CD14-positive monocyte (primary cell): Measurements from ENCODE around the gene FBXW7. TPM values are rescaled to one million over a fixed set of nuclear protein-coding genes. Genes with fewer than 3 reads are reported as not detected.

Source experiments
- DNase-seq, 3 donors: peaks; one replicate each; pipeline ENCODE4 v3.0.0-alpha.2; 2011 to 2022
- H2AFZ ChIP-seq: 2 replicates; pipeline ENCODE4 v1.6.0; 2012; ENCODE audit warnings: mild to moderate bottlenecking, low read depth, low read length, inconsistent platforms; ENCODE audit not compliant: insufficient read depth, poor library complexity, severe bottlenecking
- H3K27ac ChIP-seq, 2 donors: 1 replicate in 1 of 2; 2 replicates in 1 of 2; pipeline ENCODE4 v1.5.1; 2012 to 2013; ENCODE audit warnings: low read length in 2 of 2, control low read depth in 1 of 2, inconsistent platforms in 1 of 2, low read depth in 1 of 2, mild to moderate bottlenecking in 1 of 2
- H3K27me3 ChIP-seq, 2 donors: one replicate each; pipeline versions ENCODE4 v1.6.0 to v1.6.1; 2011 to 2013; ENCODE audit warnings: low read length in 2 of 2; ENCODE audit not compliant: control insufficient read depth in 2 of 2, insufficient read depth in 2 of 2
- H3K36me3 ChIP-seq, 2 donors: replicated peaks in 1 of 2; 1 replicate in 1 of 2; 2 replicates in 1 of 2; pipeline versions ENCODE4 v1.5.1 to v1.6.1; 2012 to 2013; ENCODE audit warnings: low read length in 2 of 2, control low read depth in 1 of 2, inconsistent platforms in 1 of 2, mild to moderate bottlenecking in 1 of 2; ENCODE audit not compliant: insufficient read depth in 2 of 2, control insufficient read depth in 1 of 2
- H3K4me1 ChIP-seq, 2 donors: 1 replicate in 1 of 2; 2 replicates in 1 of 2; pipeline versions ENCODE4 v1.5.1 to v1.6.1; 2012 to 2013; ENCODE audit warnings: low read length in 2 of 2, control low read depth in 1 of 2, inconsistent platforms in 1 of 2, mild to moderate bottlenecking in 1 of 2, moderate library complexity in 1 of 2; ENCODE audit not compliant: insufficient read depth in 2 of 2, control insufficient read depth in 1 of 2
- H3K4me2 ChIP-seq: replicated peaks from 2 replicates; pipeline ENCODE3; 2012; ENCODE audit warnings: low read length, moderate library complexity, mild to moderate bottlenecking; ENCODE audit not compliant: poor library complexity, severe bottlenecking; ENCODE audit errors: extremely low read depth
- H3K4me3 ChIP-seq, 3 experiments: fragments of 200-600 bp in 1 of 3; sonication (generic) in 1 of 3; replicated peaks in 1 of 3; 1 replicate in 2 of 3; 2 replicates in 1 of 3; pipeline ENCODE4 v1.5.1; 2011 to 2013; ENCODE audit warnings: low read length in 3 of 3, mild to moderate bottlenecking in 3 of 3, control low read depth in 2 of 3, low read depth in 2 of 3, inconsistent platforms in 1 of 3, moderate library complexity in 1 of 3
- H3K79me2 ChIP-seq: 2 replicates; pipeline ENCODE4 v1.6.0; 2012; ENCODE audit warnings: mild to moderate bottlenecking, control low read depth, inconsistent platforms, low read length, moderate library complexity; ENCODE audit not compliant: insufficient read depth
- H3K9ac ChIP-seq: 2 replicates; pipeline ENCODE4 v1.6.0; 2017; ENCODE audit warnings: low read length, mild to moderate bottlenecking; ENCODE audit not compliant: insufficient read depth, poor library complexity, severe bottlenecking
- H3K9me3 ChIP-seq, 2 donors: replicated peaks in 1 of 2; 1 replicate in 1 of 2; 2 replicates in 1 of 2; pipeline versions ENCODE4 v1.5.1 to v1.6.1; 2012 to 2013; ENCODE audit warnings: low read length in 2 of 2, control low read depth in 1 of 2; ENCODE audit not compliant: control insufficient read depth in 1 of 2, insufficient read depth in 1 of 2
- H4K20me1 ChIP-seq: 2 replicates; pipeline ENCODE4 v1.6.0; 2012; ENCODE audit warnings: mild to moderate bottlenecking, low read length, control low read depth, moderate library complexity; ENCODE audit not compliant: insufficient read depth
- H3K27ac Mint-ChIP-seq, 7 donors: one replicate each; pipeline ENCODE4 v1.8.0; 2020; ENCODE audit warnings: mild to moderate bottlenecking in 7 of 7, mixed read lengths in 7 of 7, moderate library complexity in 6 of 7, inconsistent platforms in 2 of 7
- H3K27me3 Mint-ChIP-seq, 3 donors: one replicate each; pipeline ENCODE4 v1.8.0; 2021 to 2022; ENCODE audit warnings: low read depth in 3 of 3, mild to moderate bottlenecking in 3 of 3, mixed read lengths in 3 of 3, moderate library complexity in 3 of 3, inconsistent platforms in 1 of 3
- H3K36me3 Mint-ChIP-seq, 2 donors: one replicate each; pipeline ENCODE4 v1.8.0; 2020; ENCODE audit warnings: mixed read lengths in 2 of 2, inconsistent platforms in 1 of 2, mild to moderate bottlenecking in 1 of 2
- H3K4me1 Mint-ChIP-seq: one replicate; pipeline ENCODE4 v1.8.0; 2020; ENCODE audit warnings: mild to moderate bottlenecking, mixed read lengths
- H3K4me3 Mint-ChIP-seq, 2 donors: one replicate each; pipeline ENCODE4 v1.8.0; 2020; ENCODE audit warnings: mild to moderate bottlenecking in 2 of 2, mixed read lengths in 2 of 2, moderate library complexity in 1 of 2
- H3K9me3 Mint-ChIP-seq, 7 donors: one replicate each; pipeline ENCODE4 v1.8.0; 2020 to 2022; ENCODE audit warnings: mixed read lengths in 7 of 7, mild to moderate bottlenecking in 6 of 7, moderate library complexity in 6 of 7, inconsistent platforms in 2 of 7
- WGBS: methylation state at CpG from one replicate; pipeline ENCODE4 v1.1.5; 2013; ENCODE audit warnings: missing lambda C conversion rate; ENCODE audit not compliant: insufficient coverage; 5-methylcytosine and 5-hydroxymethylcytosine counted together
- intact Hi-C, 2 donors: fragments of 100-400 bp; cut with micrococcal nuclease; formaldehyde crosslinking; loops; one replicate each; pipeline versions ENCODE4 v1.15.0 to v1.15.1; 2023
- polyA plus RNA-seq, 3 donors: library from polyadenylated mRNA; depleted of rRNA in 1 of 3; unstranded in 2 of 3; stranded (reverse) in 1 of 3; fragments of 300-500 nt in 2 of 3; fragments of >200 nt in 1 of 3; fragmentation: Illumina TruSeq in 2 of 3; gene quantifications; 1 replicate in 2 of 3; 2 replicates in 1 of 3; pipeline ENCODE4 v1.2.3, GENCODE V29; 2012 to 2021
- TF ChIP-seq, protein P1 (sequence below): fragments of 200-600 bp; IDR thresholded peaks from one replicate; pipeline ENCODE4 v1.8.0; 2022; ENCODE audit warnings: antibody characterized with exemption, mild to moderate bottlenecking

FBXW7 gene
- polyA plus RNA-seq, 3 donors, result 25.1 to 44.9 (median 35.6) TPM

DNA sequence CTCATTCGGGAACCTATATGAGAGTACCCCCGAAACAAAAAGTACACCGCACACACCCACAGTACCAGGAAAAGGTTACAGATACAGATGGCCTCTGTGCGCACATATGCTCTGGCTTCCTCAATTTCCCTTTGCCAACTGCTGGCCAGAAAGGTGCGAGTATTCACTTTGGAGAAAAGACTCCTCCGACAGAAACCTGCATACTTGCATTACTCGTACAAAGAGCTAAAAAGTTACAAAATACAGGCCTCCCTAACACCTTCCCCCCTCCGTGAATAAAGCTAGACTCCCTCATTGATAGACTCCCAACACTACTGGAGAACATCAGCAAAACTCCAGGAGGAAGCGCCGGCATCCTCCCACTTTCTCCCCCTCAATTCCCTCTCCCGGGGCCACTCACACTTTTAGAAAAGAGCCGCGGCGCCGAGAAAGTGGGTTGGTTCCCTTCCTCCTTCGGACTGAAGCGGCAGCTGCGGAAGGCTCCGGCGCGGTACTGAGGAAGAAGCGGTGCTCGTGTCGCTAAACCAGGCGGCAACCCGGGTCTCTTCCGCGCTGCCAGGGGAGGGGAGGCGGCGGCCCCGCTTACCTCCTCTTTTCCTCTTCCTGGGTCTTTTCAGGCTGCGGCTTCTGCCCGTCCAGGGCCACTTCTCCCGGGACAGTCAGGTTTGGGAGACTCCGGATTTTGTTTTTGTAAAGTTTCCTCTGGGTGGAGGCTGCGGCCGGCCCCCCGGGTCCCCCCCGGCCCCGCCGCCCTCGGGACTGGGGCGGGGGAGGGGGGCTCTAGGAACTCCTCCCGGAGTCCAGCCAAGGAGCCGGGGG lies 1.1 kb downstream of the FBXW7 start:
- Histone ChIP-seq H3K4me1 (peaks cover 26 to 55% of the 10 kb centered on the region in 2 donors), H3K27me3 (no peaks in the 10 kb centered on the region), H2AFZ (peak overlapping the region; percentile 57), H3K9ac (peak overlapping the region; percentile 98), H3K4me2 (peak overlapping the region; percentile 94), H3K27ac (peak overlapping the region; percentile 70 to 88), H4K20me1 (peaks cover 53% of the 10 kb centered on the region), H3K9me3 (peaks cover 0 to 4% of the 10 kb centered on the region in 2 donors), H3K36me3 (peaks cover 12 to 23% of the 10 kb centered on the region in 2 donors), H3K79me2 (peaks cover 93% of the 10 kb centered on the region), H3K4me3 (peak overlapping the region; percentile 65 to 99 (median 93))
- H3K4me3 Mint-ChIP-seq, result peak overlapping the region; percentile 99 to 100
- H3K27me3 Mint-ChIP-seq, result no peaks in the 10 kb centered on the region
- H3K27ac Mint-ChIP-seq, result peak overlapping the region; percentile 88 to 97 (median 95)
- H3K4me1 Mint-ChIP-seq, result peaks cover 57% of the 10 kb centered on the region
- TF ChIP-seq, protein P1, sequence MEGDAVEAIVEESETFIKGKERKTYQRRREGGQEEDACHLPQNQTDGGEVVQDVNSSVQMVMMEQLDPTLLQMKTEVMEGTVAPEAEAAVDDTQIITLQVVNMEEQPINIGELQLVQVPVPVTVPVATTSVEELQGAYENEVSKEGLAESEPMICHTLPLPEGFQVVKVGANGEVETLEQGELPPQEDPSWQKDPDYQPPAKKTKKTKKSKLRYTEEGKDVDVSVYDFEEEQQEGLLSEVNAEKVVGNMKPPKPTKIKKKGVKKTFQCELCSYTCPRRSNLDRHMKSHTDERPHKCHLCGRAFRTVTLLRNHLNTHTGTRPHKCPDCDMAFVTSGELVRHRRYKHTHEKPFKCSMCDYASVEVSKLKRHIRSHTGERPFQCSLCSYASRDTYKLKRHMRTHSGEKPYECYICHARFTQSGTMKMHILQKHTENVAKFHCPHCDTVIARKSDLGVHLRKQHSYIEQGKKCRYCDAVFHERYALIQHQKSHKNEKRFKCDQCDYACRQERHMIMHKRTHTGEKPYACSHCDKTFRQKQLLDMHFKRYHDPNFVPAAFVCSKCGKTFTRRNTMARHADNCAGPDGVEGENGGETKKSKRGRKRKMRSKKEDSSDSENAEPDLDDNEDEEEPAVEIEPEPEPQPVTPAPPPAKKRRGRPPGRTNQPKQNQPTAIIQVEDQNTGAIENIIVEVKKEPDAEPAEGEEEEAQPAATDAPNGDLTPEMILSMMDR, result no peak
- peaks cover 0 to 4% (median 2%) of the 10 kb centered on the region in 7 donors for H3K9me3 Mint-ChIP-seq
- H3K36me3 Mint-ChIP-seq, result peaks cover 29 to 42% of the 10 kb centered on the region in 2 donors
- intact Hi-C loops, result loop anchor here (5.0 to 10.0 kb wide), 5 partner anchors 70 to 250 kb away; partner anchors contain the start of genes ARFIP1 (in 1 of the 2) and TIGD4 (in 1 of the 2)
- under 1% methylated on average over 39 of the region's 45 CpGs for WGBS
- peak; percentile 44 to 70 (median 64) for DNase-seq

- Histone ChIP-seq H3K4me3 (no peak overlapping the region), H3K9me3 (no peaks in the 10 kb centered on the region), H3K27me3 (no peaks in the 10 kb centered on the region), H4K20me1 (peaks cover 85% of the 10 kb centered on the region), H3K4me1 (peaks cover 10 to 39% of the 10 kb centered on the region in 2 donors), H2AFZ (no peak overlapping the region), H3K4me2 (peak overlapping the region; percentile 5), H3K79me2 (peaks cover 95% of the 10 kb centered on the region), H3K36me3 (peaks cover 11 to 27% of the 10 kb centered on the region in 2 donors), H3K27ac (no peak overlapping the region), H3K9ac (no peak overlapping the region)
- H3K27ac Mint-ChIP-seq, result no peak overlapping the region
- intact Hi-C loops, result loop anchor here (10.0 kb wide), 2 partner anchors 67 to 253 kb away; no protein-coding TSS in a partner anchor
- 60% methylated on average over 1 of the region's 3 CpGs for WGBS
- TF ChIP-seq, protein P1, result no peak
- H3K4me1 Mint-ChIP-seq, result peaks cover 38% of the 10 kb centered on the region
- H3K9me3 Mint-ChIP-seq, result no peaks in the 10 kb centered on the region
- no peak overlapping the region for H3K4me3 Mint-ChIP-seq
- peaks cover 30 to 47% of the 10 kb centered on the region in 2 donors for H3K36me3 Mint-ChIP-seq
- H3K27me3 Mint-ChIP-seq, result no peaks in the 10 kb centered on the region
- DNase-seq, result no peak
Measured at GRCh38 chr4:152531479-152531878, 4.4 kb downstream of the FBXW7 start.
